ENCODE measurements around the gene ANKRD50.

The ANKRD50 gene

DNA sequence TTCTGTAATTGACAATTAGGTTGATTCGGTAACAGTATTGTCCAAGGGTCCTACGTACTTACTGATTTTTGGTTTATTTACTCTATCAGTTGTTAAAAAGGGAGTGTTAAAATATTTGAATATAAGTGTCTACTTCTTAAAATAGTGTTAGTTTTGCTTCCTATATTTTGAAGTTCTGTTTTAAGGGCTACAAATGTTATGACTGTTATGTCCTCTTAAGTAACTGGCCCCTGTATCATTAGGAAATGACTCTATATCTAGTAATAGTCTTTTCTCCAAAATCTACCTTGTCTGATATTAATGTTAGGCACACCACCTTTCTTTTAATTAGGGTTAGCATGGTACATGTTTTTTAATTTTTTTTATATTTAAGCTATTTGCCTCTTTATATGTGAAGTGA, 30.1 kb downstream of the ANKRD50 start:
- no peak overlapping the region for H3K4me3 ChIP-seq (ENCODE audit: low read depth, low read length)

DNA sequence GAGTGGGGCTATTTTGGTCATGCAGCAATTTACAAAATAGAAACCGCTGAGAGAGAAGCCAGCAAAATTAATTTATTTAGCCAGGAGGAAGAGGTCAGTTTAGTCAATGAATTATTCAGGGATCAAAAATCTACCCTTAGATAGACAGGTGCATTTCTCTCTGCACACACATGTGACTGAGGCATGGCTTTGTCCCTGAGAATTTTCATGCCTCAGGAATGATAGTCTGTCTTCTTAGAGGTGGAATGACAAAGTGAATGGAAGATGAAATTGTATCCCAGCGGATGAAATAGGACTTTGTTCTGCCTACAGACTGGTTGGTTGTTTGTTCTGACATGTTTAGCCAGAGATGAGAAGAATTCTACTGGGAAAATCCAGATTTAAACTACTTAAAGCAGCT, 46.0 kb downstream of the ANKRD50 start:
- no peak for DNase-seq (ENCODE audit: low read depth)
- TF ChIP-seq, protein P1, sequence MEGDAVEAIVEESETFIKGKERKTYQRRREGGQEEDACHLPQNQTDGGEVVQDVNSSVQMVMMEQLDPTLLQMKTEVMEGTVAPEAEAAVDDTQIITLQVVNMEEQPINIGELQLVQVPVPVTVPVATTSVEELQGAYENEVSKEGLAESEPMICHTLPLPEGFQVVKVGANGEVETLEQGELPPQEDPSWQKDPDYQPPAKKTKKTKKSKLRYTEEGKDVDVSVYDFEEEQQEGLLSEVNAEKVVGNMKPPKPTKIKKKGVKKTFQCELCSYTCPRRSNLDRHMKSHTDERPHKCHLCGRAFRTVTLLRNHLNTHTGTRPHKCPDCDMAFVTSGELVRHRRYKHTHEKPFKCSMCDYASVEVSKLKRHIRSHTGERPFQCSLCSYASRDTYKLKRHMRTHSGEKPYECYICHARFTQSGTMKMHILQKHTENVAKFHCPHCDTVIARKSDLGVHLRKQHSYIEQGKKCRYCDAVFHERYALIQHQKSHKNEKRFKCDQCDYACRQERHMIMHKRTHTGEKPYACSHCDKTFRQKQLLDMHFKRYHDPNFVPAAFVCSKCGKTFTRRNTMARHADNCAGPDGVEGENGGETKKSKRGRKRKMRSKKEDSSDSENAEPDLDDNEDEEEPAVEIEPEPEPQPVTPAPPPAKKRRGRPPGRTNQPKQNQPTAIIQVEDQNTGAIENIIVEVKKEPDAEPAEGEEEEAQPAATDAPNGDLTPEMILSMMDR (conservative IDR thresholded peaks at IDR 0.05; ENCODE audit: low read depth, low read length), result no peak
- no peak overlapping the region for H3K4me3 ChIP-seq (ENCODE audit: low read depth, low read length)

More for the DNA sequence above, 30.1 kb downstream of the ANKRD50 start:
- DNase-seq (ENCODE audit: low read depth), result no peak
- TF ChIP-seq, protein P1 (conservative IDR thresholded peaks at IDR 0.05; ENCODE audit: low read depth, low read length), result no peak

DNA sequence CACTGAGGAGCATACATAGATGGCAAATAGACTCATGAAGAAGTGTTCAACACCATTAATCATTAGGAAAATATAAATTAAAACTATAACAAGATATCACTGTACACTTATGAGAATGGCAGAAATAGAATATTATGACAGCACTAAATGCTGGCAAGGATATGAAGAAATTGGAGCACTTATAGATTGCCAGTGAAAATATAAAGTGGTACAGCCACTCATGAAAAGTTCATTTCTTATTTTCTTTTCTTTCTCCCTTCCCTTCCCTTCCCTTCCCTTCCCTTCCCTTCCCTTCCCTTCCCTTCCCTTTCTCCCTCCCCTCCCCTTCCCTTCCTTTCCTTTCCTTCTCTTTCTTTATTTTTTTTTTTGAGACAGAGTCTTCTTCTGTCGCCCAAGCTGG, 53.7 kb downstream of the ANKRD50 start:
- TF ChIP-seq, protein P1 (conservative IDR thresholded peaks at IDR 0.05; ENCODE audit: low read depth, low read length), result no peak
- DNase-seq (ENCODE audit: low read depth), result no peak
- H3K4me3 ChIP-seq (ENCODE audit: low read depth, low read length), result no peak overlapping the region

DNA sequence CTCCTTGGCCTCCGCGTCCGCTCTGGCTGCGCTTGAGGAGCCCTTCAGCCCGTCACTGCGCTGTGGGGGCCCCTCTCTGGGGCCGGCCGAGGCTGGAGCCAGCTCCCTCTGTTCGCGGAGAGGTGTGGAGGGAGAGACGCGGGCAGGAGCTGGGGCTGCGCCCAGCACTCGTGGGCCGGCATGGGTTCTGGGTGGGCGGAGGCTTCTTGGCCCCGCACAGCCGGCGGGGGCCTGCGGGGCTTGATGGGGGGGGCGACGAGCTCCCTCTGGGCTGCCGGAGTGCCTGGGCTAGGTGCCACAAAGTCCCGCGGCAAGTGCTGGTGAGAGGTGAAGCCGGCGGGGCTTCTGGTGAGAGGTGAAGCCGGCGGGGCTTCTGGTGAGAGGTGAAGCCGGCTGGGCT, 61.9 kb downstream of the ANKRD50 start:
- H3K4me3 ChIP-seq (ENCODE audit: low read depth, low read length), result no peak overlapping the region
- TF ChIP-seq, protein P1 (conservative IDR thresholded peaks at IDR 0.05; ENCODE audit: low read depth, low read length), result no peak
- no peak for DNase-seq (ENCODE audit: low read depth)

DNA sequence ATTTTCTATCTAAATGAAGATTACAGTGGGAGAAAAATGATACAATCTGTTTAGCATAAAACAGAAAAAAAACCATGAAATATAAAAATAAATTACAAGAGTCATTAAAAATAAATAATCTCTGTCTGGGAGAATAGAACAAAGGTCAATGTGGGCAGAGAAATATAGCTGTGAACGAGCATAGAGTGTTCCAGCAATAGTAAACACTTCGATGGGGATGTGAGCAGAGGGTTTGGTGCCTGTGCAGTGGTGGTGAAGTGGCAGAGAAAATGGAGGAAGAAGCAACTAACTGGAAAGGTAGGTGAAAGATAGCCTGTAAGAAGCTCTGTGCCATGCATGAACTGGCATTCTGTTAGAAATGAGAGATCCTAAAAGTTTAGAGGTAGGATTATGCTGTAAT, 64.9 kb downstream of the ANKRD50 start:
- H3K4me3 ChIP-seq (ENCODE audit: low read depth, low read length), result no peak overlapping the region
- DNase-seq (ENCODE audit: low read depth), result no peak
- TF ChIP-seq, protein P1 (conservative IDR thresholded peaks at IDR 0.05; ENCODE audit: low read depth, low read length), result no peak

DNA sequence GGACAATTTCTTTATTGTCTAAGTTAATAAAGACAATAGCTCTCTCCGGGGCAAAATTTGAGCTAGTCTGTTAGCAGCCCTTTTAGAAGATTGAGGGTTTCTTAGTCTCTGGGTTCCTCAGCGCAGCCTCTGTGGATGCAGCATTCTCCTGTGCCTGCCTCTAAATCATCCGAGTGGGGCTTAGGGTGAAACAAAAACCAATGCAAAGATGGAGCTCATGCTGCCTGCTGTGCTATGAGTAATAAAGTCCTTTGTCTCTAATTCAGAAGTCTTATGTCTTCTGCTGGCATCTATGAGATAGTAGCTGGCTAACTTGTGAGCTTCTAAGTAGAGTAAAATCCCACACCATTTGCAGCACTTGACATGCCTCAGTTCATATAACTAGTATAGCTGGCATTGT, 67.9 kb downstream of the ANKRD50 start:
- TF ChIP-seq, protein P1 (conservative IDR thresholded peaks at IDR 0.05; ENCODE audit: low read depth, low read length), result no peak
- no peak for DNase-seq (ENCODE audit: low read depth)
- H3K4me3 ChIP-seq (ENCODE audit: low read depth, low read length), result no peak overlapping the region

DNA sequence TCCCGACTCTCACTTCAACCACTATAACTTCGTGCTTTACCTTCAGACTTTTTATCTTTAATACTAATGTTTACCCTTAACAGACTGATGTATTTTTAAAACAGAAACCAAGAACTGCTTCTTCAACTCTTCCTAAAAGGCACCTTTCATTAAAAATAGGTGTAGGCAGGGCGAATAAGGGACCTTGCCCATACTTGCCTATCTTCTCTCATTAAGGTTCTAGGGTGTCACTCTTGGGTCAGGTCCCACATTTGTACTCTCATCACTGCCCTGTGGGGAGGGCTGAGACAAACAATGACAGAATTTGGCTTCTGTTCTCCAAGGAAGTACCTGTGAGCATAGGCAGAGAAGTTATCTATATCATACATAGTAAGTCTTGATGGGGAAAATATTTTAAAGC, 69.7 kb downstream of the ANKRD50 start:
- no peak overlapping the region for H3K4me3 ChIP-seq (ENCODE audit: low read depth, low read length)
- DNase-seq (ENCODE audit: low read depth), result no peak
- TF ChIP-seq, protein P1 (conservative IDR thresholded peaks at IDR 0.05; ENCODE audit: low read depth, low read length), result no peak

Data from choroid plexus epithelial cell (primary cell).